Stimulated activated CD8-positive, alpha-beta memory T cell treated with anti-CD3 and anti-CD28 coated beads, Interleukin-15, amount 100 ng/mL, for 4 hours (primary cell): Measurements from ENCODE around the gene CALML3.

Experiments used
- DNase-seq, 2 donors: peaks; one replicate each; pipeline ENCODE4 v3.0.0-alpha.2; 2020; ENCODE audit warnings: low read depth in 2 of 2

The CALML3 gene

DNA sequence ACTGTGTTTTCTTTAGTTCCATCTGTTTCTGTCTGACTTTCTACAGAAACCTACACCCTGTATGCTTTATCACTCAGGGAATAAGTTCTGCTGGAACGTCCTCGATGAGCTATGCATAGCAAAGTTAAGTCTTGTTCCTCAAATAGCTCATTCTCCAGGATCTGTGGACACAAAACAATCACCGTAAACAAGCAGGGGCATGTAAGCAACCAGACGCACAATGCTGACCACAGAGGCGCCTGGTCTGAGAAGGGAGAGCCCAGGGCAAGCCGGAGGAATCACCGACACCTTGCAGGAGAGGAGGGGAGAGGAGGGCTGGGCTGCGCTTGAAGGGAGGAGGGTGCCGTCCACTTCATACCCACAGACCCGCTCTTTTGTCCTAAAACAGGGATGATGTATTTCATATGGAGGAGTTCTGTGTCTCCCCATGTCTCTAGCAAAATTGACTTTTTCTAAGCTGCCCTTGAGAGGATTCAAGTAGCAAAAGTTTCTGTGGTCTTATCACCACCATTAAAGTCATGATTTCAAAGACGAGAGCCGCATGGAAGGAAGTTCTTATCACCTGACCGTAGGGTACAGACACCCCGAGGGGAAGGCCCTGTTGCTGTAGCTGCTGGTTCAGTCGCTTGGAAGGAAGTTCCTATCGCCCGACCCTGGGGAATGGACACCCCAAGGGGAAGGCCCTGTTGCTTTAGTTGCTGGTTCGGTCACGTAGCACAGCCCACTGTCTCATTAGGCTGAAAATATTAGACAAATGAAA is 14.3 kb downstream of the CALML3 start:
- DNase-seq = no peak

DNA sequence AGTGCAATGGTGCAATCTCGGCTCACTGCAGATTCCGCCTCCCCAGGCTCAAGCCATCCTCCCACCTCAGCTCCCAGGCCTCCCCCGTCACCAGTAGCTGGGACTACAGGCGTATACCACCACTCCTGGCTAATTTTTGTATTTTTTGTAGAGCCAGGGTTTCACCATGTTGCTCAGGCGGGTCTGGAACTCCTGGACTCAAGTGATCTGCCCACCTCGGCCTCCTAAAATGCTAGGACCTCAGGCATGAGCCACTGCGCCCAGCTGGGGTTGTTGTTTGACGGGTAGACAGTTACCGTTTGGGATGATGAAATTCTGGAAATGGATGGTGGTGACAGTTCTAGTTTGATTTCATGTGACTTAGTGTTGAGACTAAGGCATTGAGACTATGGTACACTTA is 15.3 kb downstream of the CALML3 start:
- no peak for DNase-seq

DNA sequence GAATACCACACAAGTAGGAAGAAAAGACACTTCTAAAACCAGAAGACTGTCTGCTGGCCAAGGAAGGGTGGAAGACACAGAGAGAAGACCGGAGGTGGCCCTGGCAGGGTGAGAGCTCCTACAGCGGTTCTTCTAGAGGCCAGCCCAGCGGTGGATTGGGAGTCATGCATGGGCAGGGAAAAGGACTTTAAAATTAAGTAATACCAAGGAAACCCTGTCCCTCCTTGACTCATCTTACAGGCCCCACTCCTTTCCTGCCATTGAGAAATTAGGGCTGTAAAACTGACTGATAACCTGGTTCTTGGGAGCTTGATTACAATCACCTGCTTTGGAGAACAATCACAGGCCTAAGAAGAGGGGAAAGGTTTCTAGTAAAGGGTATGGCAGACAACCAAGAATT is 16.1 kb downstream of the CALML3 start:
- no peak for DNase-seq

GRCh38 chr10:5542100-5542499 is 17.3 kb downstream of the CALML3 start:
- DNase-seq = no peak

DNA sequence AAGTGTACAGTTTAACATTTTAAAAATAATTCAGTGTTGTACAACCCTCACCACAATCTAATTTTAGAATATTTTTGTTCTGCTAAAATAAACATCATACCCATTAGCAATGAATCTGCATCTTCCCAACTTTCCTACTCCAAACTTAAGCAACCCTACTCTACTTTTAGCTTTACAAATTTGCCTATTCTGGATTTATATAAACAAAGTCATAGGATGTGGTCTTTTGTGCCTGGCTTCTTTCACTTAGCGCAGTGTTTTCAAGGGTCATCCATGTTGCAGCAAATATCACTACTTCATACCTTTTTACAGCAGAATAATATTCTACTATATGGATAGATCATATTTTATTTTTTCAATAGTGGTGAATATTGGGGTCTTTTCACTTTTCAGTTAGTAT is 18.9 kb downstream of the CALML3 start:
- DNase-seq = no peak

DNA sequence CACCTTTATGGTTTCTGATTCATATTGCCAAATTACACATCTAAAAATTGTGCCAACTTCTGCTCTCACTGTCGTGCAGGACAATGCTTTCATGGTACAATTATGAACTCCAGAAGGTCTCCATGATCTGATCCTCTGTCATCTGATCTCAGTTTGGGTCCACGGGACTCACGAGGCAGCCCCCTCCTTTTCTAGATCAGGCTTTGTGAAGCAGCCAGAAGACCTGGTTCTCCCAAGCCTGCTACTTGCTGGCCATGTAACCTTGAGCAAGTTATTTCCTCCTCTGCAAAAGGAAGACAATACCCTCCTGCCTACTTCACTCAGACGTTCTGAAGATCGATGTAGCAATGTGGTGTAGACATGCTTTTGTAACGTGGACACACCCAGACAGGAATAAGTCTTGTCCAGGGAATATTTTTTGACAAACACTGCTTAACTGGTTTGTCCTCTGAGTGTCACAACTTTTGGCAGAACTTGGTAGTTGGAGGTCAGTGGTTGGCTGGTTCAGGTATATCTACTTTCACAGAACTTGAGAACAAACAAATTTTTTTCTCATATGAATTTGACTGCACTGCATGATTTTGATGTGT is 19.6 kb downstream of the CALML3 start:
- DNase-seq = no peak

DNA sequence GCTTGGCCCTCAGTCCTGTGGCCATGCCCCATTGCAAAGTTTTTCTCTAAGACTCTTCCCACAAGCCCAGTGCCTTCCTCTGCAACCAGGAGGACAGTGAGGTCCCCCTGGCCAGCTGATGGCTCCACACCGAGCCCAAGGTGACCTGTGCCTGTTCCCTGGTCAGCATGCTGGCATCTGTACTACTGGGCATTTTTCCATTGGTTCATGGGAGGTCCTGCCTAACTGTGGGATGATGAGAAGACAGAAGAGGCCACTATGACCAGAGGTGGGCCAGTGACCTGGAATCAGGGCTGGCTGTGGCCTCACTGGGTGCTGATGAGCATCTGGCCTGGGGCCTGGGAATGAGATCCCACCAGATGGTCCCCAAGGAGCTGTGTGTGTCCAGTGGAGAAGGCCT is 20.2 kb downstream of the CALML3 start:
- DNase-seq = no peak

DNA sequence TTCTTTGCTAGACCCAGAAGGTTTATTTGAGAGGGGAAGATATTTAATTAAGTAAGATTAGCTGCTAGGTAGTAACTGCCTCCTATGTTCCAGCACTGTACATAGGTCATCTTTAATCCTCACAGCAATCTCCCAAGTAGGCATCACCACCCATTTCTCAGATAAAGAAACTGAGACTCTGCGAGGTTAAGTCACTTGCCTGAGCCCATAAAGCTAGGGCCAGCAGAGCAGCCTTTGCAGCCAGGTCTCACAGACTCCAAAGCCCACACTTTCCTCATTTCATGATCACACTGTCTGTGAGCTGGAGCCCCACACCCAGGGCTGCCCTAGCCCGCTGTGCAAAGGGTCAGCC is 20.6 kb downstream of the CALML3 start:
- DNase-seq = no peak

DNA sequence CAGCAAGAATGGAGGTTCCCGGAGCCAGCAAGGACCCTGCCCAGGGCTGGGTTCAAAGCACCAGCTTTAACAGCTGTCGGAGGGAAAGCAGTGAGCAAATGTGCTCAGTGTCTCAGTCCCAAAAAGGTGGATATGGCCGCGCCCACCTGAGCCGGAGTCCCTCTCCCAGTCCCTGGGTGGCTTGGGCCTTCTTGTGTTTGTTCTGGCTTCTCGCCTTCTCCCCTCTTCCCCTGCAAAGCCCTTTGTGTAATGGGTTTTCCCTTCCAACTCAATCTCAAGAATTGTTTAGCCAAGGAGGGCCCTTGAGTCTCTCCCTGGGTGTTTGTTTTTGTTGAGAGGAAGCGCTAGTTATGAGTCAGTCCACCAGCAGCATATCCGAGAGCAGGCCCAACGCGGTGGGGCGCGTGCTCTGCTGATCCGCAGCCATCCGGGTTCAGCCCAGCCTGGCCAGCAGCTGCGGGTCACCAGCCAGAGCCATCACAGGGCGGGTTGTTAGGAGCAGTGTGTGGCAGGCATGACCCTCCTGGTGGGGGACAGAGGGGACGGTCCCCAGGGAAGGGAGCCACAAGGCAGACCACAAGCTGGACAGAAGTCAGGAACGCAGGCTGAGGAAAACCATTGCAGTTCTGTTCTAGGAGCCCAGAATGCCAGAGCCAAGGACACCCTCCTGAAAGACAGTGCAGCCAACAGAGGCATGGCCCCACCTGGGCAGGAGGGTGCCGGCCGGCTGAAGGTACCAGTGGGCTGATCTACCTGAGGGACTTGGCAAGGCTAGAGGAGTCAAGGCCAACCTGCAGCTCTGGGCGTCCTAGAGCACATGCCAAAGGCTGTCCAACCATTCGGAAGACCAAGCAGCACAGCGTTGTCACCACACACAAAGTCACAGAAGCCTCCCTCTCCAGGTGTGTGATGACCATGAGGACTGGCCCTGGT is 21.3 kb downstream of the CALML3 start:
- DNase-seq = no peak

DNA sequence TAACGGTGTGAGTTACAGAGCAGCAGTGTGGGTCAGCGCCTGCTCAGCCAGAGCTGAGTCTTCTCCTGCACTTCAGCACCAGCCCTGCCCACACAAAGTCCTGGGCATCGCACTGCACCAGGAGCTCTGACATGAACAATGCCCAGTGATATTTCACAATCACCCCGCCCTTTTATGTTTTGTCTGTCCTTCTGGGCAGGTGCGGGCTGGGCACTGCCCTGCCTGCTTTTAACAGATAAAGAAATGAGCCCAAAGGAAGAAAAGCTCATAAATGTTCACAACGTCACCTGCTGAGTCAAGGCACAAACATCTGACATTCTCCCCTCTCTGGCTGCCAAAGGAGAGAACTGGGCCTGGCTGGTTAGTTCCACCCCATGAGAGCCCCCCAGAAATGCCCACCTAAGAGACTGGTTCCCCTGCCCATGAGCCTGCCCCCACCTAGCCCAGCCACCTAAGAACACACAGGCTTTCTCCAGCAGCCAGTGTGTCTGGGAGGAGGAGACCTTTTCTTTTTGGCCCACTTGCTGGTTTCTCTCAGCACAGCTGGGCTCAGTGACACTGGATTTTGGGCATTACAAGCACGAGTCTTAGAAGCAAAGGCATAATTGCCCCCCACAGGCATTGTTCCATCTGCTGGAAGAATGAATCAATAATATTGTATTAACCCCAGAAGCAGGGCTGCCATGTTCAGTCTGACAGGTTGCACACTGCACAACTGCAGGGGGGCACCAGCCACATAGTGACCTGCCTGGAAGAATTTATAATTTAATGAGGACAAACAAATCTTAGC is 22.3 kb downstream of the CALML3 start:
- DNase-seq = no peak

DNA sequence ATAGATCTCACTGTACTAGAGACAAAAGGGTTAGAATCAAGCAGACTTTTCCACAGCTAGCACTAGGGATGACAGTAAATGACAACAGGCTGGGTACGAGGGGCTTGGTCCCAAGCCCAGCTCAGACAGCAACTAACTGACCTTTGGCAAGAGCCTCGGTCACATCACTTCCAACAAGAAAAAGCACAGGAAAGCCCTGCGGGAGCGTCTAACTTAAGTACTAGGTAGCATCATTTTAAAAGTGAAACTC is 22.8 kb downstream of the CALML3 start:
- DNase-seq = no peak

DNA sequence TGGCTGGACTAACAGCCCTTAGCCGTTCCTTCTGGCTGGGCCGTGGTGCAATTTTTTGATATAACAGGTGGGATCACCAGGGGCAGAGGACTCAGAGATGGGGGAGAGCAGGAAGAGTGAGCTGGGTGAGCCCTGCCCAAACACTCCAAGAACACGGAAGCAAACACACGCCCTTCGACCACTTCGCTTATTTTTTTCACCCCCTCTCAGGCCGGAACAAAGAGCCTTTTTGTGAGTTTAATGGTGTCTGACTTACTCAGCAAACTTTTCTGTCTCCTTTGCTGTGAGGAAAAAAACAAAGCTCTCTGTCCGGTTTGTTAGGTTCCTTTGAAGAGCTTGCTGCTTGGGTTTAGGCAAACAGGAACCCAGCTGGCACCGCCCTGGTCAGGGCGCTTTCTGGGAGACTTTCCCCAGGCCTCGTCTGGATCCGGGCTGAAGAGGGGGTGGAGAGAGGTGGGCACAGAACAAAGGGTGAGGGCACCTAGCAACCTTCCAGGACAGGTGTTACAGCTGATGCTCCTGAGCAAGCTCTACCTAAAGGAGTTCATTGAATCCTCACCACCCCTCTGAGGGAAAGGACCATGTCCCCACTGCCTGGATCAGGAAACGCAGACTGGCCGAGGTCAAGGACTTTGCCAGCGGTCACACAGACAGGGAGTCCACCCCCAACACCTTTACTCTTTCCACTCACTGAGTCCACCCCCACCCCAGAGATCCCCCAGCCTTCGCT is 23.3 kb downstream of the CALML3 start:
- no peak for DNase-seq

DNA sequence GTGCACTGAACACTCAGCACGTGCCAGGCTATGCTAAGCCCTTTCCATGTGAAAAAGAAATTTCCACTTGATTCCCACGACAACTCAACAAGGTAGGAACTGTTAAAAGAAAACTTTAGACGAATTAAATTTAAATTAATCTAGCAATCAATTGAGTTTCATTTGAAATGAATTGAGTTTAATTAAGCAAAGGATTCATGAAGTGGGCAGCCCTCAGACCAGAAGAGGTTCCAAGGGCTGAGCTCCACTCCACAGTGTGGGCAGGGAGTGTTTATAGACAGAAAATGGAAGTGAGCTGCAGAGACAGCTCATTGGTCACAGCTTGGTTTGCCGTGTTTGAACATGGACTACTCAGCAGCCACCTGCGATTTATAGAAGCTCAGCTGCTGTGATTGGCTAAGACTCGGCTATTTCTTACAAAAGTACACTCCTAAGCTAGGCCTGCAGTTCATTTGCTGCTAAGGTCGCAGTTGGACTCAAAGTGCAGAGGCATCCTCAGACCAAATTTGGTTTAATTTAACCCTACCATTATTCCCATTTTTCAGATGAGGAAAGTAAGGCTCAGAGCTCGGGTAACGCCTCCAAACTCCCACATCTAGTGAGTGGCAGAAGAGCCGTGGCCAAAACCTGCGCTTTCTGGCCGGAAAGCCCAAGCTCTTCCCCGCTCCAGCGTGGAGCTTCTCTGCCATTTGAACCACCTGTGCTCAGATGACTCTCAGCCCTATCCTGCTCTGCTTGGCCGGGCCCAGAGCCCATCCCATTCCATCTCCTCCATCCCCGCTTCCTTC is 24.9 kb downstream of the CALML3 start:
- DNase-seq = no peak

DNA sequence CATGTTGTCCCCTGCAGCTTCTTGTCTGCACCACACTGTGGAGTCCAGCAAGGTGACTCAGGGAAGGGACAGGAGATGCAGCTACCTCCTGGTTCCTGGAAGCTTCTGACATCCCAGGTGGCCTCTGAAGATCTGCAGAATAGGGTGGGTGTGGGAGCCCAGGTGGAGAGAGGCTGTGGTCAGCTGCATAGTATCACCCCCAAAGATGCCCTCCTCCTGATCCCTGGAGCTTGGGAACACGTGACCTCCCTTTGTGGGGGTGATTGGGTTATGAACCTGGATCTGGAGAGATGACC is 25.4 kb downstream of the CALML3 start:
- no peak for DNase-seq

- DNase-seq = no peak
Observed at GRCh38 chr10:5550621-5551530, 26.1 kb downstream of the CALML3 start.

GRCh38 chr10:5551531-5552375 is 27.0 kb downstream of the CALML3 start:
- peak; percentile 20 to 30 for DNase-seq

DNA sequence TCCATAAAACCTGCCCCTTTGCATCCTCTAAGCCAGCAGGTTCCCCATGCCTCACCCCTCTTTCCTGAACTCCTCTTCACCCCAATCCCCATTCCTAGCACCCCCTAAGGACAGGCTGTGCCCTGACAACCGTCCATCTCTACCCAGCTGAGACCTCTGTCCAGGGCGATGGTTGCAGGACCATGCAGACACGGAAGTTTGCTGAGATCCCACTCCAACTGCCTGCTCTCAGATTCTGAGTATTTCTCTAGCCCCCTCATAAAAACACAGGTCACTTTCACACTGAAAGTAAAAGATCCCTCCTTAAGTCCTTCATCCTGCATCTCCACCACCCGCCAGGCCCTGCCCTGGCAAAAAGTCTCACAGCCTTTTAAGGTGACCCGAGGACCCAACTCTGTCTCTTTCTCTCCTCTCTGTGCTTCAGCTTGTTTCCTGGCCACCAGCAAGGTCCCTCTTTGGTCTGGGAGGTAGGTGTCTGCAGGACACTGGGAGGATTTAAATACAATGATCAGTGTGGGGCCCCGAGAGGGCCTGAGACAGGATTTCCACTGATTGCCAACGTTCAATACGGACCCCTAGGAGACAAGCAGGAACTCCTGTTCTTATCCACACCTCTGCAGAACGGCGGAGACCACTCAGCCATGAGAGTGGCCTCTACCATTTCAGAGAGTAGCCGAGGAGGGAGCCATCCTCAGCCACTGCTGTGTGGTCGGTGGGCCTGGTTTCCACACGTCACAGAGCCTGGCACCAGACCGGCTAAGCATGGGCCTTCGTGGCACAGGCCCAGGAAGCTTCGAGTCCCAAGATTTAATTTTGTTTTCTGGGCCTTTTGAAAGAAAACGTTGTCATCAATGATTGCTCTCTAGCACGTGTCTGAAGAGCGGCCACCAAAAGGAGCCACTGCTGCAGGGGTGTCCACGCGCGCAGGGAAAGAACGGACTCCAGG is 27.9 kb downstream of the CALML3 start:
- DNase-seq = no peak
